Measurements from ENCODE around the gene LRRIQ4.
A peak's percentile ranks its signal among the peaks of the same experiment; 100 is the strongest.

The LRRIQ4 gene

DNA sequence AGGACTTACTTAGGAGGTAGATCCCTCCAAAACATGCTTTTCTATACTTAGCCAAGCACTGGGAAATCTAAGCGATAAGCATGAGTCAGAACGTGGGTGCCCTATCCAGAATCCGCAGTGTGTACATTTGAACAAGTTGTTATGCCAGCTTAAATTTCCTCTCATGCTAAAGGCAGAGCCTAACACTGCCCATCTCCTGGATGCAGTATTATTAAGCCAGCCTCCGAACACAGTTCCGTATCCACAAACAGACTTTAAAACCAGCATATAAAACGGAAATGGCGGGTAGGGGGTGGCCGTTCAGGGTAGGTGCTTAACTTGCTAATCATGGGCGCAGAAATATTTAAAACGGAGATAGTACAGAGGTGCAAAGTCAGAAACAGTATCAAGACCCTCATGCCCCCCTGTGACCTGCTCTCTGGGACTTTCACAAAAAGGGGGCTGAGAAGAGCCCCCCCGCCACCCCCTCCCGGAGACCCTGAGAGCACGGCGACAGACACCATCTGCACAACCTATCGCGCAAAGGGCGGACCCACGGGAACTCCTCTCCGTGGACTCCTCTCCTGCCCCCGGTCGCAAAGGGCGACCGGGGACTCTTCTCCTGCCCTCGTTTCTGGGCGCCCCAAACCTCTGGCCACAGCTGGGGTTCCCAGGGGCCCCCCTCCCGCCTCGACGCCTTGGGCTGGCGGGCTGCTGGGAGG is 889 bp upstream of the LRRIQ4 start:
- peak; percentile 83 for DNase-seq

DNA sequence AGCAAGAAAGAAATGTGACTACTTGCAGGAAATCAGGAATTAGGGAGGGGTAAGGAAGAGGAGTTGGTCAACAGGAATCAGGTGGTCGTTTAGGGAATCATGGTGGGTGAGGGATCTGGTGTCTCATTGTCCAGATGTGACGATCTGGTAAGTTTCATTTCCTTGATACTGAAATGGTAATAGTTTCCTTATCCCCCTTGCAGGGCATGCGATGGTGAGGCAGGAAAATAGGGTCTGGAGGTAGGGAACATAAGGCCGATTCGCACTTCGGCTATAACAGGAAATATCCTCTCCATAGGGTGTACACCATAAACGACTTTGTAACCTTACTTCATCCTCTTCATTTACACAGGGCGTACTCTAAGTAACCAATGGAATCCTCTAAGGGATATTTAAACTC is 608 bp downstream of the LRRIQ4 start:
- DNase-seq: no peak

DNA sequence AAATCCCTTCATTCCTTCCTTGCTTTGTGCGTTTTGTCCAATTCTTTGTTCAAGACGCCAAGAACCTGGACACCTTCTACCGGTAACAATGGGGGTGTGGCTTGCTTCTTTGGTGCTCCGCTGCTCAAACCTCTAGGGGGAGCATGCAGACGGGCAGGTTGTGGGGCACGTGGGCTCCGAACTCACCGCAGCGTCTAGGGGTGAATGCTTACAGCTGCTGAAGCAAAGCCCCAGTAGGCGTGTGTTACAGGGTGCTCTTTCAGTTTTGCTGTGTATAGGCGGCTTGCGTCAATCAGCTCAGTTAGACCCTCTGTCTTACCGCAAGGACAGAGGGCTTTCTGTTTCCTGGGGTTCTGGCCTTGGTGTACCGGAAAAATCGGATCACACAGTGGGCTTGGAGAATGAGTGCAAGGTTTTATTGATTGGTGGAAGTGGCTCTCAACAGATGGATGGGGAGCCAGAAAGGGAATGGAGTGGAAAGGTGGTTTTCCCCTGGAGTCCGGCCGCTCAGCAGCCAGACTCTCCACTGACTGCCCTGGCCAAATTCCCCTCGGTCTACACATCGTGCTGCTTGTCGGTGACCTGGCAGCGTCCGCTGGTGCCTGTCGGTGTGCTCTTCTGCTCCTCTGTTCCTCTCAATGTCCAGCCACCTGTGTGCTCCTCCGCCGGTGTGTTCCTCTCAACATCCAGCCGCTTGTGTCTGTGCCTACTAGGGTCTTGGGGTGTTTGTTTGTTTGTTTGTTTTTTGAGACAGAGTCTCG is 1.3 kb downstream of the LRRIQ4 start:
- peak; percentile 72 for DNase-seq

DNA sequence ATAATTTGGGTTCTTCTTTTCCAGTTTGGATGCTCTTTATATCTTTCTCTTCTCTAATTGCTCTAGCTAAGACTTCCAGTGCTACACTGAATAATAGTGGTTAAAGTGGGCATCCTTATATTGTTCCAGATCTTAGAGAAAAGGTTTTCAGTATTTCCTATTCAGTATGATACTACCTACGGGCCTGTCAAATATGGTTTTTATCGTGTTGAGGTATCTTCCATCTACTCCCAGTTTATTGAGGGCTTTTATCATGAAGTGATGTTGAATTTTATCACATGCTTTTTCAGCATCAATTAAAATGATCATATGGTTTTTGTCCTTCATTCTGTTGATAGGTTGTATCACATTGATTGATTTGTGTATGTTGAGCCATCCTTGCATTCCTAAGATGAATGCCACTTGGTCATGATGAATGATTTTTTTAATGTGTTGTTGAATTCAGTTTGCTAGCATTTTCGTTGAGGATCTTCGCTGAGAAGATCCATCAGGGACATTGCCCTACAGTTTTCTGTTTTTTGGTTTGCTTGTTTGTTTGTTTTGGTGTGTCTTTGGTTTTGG is 3.0 kb downstream of the LRRIQ4 start:
- no peak for DNase-seq

DNA sequence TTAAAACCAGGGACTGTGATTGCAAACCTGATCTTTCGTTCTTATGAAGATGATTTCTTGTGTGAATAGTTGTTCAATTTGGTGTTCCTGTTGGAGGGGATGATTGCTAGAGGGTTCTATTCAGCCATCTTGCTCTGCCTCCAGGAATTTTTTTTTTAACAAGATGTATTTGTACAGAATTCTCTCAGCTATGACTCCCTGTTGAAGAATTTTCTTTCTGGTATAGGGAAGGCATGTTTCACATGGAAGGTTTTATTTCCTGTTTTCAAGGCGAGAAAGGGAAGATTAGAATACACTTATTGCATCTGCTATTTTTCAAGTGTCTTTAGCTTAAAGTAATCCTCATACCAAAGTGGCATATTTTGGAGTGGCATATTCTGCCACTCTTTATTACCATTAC is 5.6 kb downstream of the LRRIQ4 start:
- DNase-seq: no peak

DNA sequence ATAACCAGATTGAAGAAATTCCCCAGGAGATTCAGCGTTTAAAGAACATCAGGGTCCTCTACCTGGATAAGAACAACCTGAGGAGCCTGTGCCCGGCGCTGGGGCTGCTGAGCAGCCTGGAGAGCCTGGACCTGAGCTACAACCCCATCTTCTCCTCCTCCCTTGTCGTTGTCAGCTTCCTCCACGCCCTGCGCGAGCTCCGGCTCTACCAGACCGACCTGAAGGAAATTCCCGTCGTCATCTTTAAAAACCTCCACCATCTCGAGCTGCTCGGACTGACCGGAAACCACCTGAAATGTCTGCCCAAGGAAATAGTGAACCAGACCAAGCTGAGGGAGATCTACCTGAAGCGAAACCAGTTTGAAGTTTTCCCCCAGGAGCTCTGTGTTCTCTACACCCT is 9.4 kb downstream of the LRRIQ4 start:
- DNase-seq: no peak

DNA sequence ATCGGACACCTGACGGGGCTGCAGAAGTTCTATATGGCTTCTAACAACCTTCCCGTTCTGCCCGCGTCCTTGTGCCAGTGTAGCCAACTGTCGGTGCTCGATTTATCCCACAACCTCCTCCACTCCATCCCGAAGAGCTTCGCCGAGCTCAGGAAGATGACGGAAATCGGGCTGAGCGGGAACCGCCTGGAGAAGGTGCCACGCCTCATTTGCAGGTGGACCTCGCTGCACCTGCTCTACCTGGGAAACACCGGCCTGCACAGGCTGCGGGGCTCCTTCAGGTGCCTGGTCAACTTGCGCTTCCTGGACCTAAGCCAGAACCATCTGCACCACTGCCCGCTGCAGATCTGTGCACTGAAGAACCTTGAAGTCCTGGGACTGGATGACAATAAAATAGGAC is 9.9 kb downstream of the LRRIQ4 start:
- peak; percentile 35 for DNase-seq

DNA sequence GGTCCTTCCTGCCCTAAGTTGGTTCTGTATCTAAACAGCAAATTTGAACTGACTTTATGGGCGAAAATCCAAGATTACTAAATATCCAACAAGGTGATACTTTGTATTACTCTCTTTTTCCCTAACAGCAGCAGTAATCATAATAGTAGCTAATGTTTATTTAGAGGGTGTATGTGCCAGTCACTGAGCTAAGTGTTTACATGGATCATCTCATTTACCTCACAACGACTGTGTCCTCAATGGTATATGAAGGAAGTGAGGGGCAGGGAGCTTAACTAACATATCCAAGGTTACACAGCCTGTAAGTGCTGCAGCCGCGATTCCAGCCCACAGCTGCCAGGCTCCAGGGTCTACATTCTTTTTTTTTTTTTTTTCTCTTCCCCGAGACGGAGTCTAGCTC is 10.3 kb downstream of the LRRIQ4 start:
- no peak for DNase-seq

DNA sequence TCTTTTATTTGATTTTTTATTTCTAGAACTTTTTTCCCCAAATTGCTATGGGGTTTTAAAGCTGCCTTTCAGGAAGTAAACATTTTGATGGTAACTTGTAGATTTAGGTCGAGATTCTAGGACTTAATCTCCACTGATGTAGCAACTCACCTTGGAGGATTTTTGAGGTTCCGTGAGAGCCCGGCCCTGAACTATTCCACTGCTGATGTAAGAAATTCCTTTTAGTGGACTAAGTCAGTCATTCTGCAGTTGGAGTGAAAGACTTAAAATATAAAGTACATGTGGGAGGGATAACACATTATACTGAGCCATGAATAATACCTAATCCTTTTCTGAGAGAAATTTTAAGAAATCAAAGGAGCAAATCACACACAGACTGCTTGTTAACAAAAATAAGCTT is 12.6 kb downstream of the LRRIQ4 start:
- DNase-seq: no peak

DNA sequence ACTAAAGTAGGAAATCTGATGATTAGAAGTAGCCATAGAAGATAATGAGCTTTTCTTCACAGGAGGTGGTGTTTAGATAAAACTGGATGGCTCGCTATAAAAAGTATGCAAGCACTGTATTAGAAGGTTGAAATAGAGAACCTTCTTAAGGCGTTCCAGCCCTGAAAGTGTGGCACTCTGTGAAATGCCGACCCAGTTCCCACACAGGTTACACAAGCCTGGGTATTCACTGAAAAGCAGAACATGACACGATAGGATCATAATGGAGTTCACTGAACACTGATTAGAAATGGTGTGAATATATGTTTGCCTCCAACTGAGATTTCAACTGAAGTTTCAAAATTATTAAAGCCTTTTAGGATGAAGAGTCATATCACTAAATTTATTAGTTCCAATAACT is 15.0 kb downstream of the LRRIQ4 start:
- no peak for DNase-seq

DNA sequence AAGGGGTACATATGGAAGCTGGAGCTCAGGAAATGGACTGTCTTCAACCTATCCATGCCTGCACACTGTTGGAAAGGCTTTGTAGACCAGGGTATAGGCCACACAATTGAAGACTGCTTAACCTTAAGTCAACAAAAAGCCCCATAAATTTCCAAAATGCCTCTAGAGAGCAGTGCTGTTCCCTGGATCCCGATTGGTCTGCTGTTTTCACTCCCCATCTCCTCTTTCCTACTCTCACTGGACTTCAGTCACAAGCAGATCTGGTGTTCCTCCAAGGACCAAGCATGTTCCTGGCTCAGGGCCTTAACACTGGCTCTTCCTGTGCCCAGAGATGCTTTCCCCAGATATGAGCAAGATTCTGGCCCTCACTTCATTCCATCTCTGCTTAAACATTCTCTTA is 22.9 kb downstream of the LRRIQ4 start:
- no peak for DNase-seq

DNA sequence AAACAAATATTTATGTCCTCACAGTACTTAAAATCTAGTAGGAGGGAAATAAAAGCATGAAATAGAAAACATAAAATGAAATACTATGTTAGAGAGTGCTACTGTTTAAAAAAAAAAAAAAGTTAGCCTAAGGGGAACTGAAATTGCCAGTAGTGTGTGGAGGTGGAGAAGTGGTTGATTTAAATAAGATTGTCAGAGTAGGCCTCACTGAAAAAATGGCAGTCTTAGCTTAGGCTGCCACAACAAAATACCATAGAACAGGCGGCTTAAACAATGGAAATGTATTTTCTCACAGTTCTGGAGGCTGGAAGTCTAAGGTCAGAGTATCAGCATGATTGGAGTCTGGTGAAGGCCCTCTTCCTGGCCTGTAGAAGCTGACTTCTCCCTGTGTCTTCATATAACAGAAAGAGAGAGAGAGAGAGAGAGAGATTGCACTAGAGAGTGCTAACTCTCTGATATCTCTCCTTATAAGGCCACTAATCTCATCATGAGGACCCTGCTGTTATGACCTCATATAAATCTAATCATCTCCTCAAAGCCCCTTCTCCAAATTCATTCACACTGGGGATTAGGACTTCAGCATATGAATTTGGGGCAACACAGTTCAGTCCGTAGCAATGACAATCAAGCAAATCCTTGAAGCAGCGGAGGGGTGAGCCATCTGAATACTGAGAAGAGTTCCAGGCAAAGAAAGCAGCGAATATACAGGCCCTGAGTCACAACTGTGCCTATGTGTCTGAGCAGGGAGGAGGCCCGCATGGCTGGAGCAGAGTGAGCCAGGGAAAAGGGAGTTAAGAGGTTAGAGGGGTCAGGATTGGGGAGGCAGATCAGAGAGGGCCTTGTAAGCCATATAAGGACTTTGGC is 23.6 kb downstream of the LRRIQ4 start:
- DNase-seq: no peak

DNA sequence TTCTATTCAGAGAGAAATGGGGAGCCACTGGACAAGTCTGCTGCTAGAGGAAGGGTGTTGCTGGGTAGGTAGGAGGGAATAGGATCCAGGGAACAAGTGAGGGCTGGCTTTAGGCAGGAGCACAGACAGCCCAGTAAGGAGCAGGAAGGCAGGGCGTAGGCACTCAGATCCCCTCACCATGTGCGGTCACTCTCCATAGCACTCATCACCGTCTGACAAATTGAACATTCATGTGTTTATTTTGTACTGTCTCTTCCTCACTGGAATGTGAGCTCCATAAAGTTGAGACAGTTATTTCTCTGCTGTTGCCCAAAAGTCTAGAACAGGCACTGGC is 24.2 kb downstream of the LRRIQ4 start:
- DNase-seq: no peak

DNA sequence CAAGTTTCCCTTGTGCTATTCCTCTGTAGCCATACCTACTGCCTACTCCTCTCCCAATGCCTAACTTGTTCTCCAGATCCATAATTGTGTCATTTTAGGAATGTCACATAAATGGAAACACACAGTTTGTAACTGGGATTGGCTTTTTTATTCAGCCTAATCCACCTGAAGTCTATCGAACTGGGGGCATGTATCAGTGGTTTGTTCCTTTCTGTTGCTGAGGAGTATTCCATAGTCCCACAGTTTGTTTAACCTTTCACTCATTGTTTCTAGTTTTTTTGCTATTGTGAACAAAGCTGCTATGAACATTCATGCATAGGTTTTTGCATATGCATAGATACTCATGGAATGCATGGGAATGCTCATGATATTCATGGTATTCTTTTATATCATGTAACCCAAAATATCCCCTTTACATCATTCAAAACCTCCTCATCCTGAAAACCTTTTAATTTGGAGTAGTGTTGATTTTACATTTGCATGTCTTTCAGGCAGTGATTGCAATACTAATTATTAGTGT is 25.9 kb downstream of the LRRIQ4 start:
- DNase-seq: no peak

DNA sequence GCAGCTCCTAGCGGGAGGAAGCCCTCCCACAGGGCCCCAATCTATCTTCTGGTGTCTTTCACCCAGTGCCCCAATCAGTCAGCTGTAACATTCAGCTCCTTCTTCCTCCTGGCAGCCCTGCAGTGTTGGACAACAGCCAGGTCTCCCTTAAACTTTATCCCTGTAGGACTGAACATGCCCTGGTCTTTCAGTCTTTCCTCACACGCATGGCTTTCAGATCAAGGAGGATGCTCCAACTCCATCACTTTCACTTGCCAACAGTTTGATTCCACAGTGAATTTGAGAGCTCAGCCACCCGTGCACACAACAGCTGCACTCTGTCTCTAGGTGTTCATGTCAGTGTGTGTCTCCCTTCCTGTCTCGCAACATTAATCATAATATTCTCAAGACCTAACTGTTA is 28.5 kb downstream of the LRRIQ4 start:
- peak; percentile 22 for DNase-seq

DNA sequence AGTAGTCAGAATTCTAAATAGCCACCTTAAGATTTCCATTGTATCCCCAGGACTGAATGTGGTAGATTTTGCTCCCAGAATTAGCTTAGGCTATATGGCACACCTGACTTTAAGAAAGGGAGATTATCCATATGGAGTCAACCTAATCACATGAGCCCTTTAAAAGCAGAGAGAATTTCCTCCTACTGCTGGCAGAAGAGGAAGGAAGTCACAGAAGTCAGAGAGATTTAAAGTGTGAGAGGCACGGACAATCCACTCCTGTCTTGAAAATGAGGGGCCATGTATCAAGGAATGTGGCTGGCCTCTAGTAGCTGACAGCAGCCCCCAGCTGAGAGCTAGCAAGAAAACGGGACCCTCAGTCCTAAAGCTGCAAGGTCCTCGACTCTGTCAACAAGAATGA is 30.3 kb downstream of the LRRIQ4 start:
- DNase-seq: no peak

DNA sequence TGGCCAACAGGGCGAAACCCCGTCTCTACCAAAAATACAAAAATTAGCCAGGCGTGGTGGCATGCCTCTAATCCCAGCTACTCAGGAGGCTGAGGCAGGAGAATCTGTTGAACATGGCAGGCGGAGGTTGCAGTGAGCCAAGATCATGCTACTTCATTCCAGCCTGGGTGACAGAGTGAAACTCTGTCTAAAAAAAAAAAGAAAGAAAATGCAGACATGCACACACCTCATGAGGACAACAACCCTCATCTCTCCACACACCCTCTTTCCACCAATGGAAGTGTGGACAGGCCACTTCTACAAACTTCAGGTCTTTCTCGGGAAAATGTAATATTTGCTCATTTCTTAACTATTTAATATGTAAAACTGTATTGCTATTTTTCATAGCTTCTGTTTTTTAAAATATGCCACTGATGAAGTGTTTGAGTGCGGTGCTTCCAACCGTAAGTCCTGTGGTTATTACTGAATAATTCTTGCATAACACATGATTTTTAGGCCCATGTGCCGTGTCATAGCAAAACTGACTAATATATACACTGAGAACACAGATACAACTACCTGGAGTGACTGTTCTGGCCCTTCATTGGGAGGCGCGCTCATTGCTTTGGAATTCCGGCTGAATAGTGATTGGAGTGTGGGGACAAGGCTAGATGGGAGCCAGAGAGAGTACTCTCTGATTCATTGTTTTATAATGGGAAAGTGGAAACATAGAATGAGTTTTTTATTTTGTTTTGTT is 34.0 kb downstream of the LRRIQ4 start:
- DNase-seq: no peak

DNA sequence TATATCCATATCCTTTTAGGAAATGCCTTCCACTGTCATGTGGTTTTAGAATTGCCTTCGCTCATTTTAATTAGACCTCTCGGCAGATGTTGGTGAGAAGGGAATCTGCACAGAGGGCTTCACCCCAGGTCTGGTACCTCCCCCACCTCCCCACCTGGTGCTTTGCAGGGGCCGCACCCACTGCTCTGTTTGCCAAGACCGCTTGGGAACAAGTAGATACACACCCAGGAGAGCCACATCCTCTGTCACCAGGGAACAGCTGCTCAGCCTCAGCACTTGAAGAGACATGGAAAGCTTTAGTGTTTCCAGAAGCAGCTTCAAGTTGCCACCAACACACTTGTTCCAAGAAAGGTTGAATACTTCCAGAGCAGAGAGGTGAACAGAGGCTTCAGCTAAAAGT is 35.2 kb downstream of the LRRIQ4 start:
- DNase-seq: peak; percentile 97

DNA sequence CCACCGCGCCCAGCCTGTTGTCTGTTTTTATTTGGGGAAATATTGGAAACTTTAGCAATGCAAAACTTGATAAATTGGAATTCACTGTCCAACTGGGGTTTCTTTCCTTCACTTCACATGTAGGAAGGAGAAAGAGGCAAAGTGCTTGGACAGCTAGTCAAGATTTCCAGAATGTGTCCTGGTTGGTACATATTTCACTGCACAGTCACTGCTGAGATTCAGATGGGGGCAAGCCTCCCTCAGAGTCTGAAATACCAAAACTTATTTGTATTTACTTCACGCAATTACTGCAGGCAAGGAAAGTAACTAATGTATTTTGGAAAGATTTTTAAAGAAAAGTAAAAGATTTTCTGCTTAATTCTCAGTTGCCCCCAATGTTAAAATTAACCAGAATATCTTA is 36.1 kb downstream of the LRRIQ4 start:
- DNase-seq: no peak

DNA sequence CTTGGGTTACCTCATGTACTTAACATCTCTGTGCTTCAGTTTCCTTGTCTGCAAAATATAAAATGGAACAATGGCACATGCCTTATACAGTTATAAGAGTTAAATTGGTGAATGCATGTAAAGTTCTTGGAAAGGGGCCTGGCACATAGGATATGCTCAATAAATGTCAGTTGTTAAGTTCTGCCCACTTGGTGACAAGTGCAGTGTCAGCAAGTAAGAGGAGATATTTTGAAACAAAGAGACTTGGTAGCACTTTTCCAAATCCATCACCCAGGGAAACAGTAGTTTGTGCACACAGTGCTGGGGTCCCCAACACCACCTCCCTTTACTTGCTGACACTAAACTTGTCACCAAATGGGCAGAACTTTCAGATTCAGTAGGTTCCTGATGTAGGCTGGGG is 37.9 kb downstream of the LRRIQ4 start:
- DNase-seq: no peak

DNA sequence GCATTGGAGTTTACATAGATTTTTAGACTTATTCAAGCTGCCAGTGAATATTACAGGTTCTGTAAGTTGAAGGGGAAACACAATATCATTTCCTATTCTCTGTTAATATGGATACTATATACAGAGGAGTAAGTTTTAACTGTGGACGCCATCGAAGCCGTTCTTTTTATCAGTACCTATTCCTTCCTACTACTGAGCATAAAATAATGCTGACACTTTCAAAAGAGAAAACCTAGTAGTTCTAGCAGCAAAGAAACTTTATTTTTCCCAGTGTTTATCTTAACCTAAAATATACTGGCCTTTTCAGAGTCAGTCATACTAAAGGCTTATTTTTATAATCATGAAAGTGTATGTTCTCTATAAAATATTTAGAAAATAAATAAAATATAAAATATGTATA is 42.8 kb downstream of the LRRIQ4 start:
- DNase-seq: no peak

DNA sequence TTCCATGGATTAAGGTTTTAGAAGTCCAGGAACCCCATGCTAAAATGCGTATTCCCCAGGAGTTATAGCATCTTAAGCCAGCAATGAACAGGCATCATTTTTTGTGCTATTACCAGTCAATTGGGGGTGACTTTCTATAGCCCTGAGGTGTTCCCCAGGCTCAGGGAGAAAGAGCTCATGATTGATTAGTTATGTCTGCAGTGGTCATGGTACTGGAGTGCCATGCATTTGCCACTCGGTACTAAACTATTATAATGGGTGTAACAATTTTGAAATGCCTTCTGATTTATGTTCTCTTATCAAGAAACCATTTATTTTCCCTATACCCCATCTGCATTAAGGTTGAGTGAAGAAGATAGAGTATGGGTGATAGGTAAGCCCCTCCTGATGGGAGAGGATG is 45.1 kb downstream of the LRRIQ4 start:
- no peak for DNase-seq

DNA sequence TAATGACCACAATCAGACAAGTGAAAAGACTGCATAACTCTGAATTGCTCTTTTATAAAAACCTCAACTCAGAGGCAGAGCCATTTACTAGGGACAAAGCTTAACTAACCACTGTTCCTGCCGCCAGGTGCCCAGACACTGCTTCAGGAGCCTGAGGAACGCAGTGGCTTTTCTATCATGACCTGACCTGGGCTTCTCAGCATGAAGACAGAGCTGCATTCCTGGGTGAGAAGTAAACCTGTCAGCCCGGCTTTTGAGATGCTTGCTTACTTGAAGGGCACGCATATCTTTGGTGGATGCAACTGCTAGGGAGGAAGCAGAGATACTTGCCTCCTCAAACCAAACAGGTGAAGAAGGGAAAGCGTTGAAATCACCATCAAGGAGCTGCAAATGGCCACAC is 49.2 kb downstream of the LRRIQ4 start:
- no peak for DNase-seq

All from NCI-H1105 treated with DMSO at 0.1 percent for 48 hours (cell line).